Aorta (tissue), 5 donors: ENCODE measurements around the gene NLN. TPM values are rescaled to one million over a fixed set of nuclear protein-coding genes. Genes with fewer than 3 reads are reported as not detected.

ENCODE experiments used
- ATAC-seq: fragments of 200-7000 bp; cut with Tn5 transposase; one replicate; pipeline ENCODE4 v1.9.1; 2022; ENCODE audit warnings: moderate library complexity; ENCODE audit not compliant: low FRiP score
- DNase-seq, 2 donors: peaks; one replicate each; pipeline ENCODE4 v3.0.0-alpha.2; 2020
- H3K27ac ChIP-seq, 2 donors: one replicate each; pipeline ENCODE4 v1.5.1; 2013; ENCODE audit warnings: low read length in 2 of 2, mild to moderate bottlenecking in 2 of 2, moderate library complexity in 2 of 2, control low read depth in 1 of 2, inconsistent platforms in 1 of 2, low read depth in 1 of 2
- H3K27me3 ChIP-seq, 2 donors: one replicate each; pipeline ENCODE4 v1.6.1; 2013; ENCODE audit warnings: control low read depth in 1 of 2, low read length in 1 of 2, mild to moderate bottlenecking in 1 of 2, moderate library complexity in 1 of 2; ENCODE audit not compliant: insufficient read depth in 2 of 2, control insufficient read depth in 1 of 2
- H3K36me3 ChIP-seq, 2 donors: one replicate each; pipeline ENCODE4 v1.6.1; 2013; ENCODE audit warnings: control low read depth in 1 of 2, low read length in 1 of 2, mild to moderate bottlenecking in 1 of 2; ENCODE audit not compliant: insufficient read depth in 2 of 2, control insufficient read depth in 1 of 2
- H3K4me1 ChIP-seq, 2 donors: one replicate each; pipeline ENCODE4 v1.6.1; 2013; ENCODE audit warnings: low read length in 2 of 2, control low read depth in 1 of 2, mild to moderate bottlenecking in 1 of 2, moderate library complexity in 1 of 2; ENCODE audit not compliant: insufficient read depth in 2 of 2, control insufficient read depth in 1 of 2
- H3K4me3 ChIP-seq, 2 donors: one replicate each; pipeline ENCODE4 v1.5.1; 2013; ENCODE audit warnings: low read length in 2 of 2, control low read depth in 1 of 2, mild to moderate bottlenecking in 1 of 2
- H3K9me3 ChIP-seq: one replicate; pipeline ENCODE4 v1.6.1; 2013; ENCODE audit warnings: mild to moderate bottlenecking, low read length; ENCODE audit not compliant: control insufficient read depth
- WGBS, 2 donors: extraction: QIAGEN DNeasy Blood & Tissue Kit; methylation state at CpG; one replicate each; pipeline ENCODE4 v1.1.7; 2013; 5-methylcytosine and 5-hydroxymethylcytosine counted together
- intact Hi-C, 2 donors: fragments of 100-400 bp; cut with DNase I; formaldehyde crosslinking; loops; one replicate each; pipeline versions ENCODE4 v1.14.2 to v1.15.0; 2022
- polyA plus RNA-seq, 2 donors: library from polyadenylated mRNA; stranded (reverse); fragments of 200-250 nt; gene quantifications; one replicate each; pipeline ENCODE4 v1.2.3, GENCODE V29; 2013
- total RNA-seq, 2 donors: library from RNA; stranded (reverse); fragmentation: NEBNext Ultra II Directional; extraction: Animal tissue kit (Norgen Biotek cat#: 25700); gene quantifications; one replicate each; pipeline ENCODE4 v1.2.1, GENCODE V29; 2021
- donor health status: healthy with polysubstance abuse.
- donor health status: Bipolar disorder and iron deficiency.
- donor health status: DM: no; HTN: no; CAD: no.
- donor health status: DM: no; HTN: no; CAD: no.
- donor health status: DM: yes; HTN: yes; CAD: no.

NLN gene
- total and polyA plus RNA-seq, 4 donors, result 2.5 to 16.5 (median 10.5) TPM

DNA sequence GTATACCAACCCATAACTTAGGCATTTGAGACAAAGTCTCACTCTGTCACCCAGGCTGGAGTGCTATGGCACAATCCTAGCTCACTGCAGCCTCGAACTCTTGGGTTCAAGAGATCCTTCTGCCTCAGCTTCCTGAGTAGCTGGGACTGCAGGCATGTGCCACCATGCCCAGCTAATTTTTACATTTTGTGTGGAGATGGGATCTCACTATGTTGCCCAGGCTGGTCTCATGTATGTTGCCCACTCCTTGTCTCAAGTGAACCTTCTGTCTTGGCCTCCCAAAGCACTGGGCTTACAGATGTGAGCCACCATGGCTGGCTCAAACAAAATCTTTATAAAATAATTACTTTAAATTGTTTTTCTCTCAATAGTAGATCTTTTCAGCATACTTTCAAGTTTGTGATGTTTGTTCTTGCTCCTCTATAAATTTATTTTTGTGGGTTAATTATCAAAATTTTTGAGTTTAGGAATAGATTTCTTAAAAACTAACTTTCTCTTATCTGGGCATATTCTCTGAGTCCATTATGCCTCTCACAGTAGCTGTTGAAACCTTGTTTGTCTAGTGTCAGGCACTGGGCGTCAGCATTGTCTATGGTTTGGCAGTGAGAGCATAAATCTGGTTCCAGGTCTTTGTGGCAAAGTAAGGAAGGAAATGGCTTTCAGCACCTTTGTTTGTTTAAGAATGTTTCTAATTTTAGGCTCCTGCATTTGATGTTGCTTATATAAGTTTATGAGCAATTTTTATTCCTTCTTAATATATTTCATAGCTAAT is 38.7 kb downstream of the NLN start:
- Histone ChIP-seq H3K36me3 (no peaks in the 10 kb centered on the region), H3K4me3 (no peak overlapping the region), H3K27ac (no peak overlapping the region), H3K9me3 (no peaks in the 10 kb centered on the region), H3K4me1 (no peaks in the 10 kb centered on the region), H3K27me3 (no peaks in the 10 kb centered on the region)
- DNase-seq (no peak), ATAC-seq (no peak)
- 51 to 55% methylated on average over 2 of the region's 2 CpGs for WGBS, 2 donors
- intact Hi-C loops, result no loop called here

DNA sequence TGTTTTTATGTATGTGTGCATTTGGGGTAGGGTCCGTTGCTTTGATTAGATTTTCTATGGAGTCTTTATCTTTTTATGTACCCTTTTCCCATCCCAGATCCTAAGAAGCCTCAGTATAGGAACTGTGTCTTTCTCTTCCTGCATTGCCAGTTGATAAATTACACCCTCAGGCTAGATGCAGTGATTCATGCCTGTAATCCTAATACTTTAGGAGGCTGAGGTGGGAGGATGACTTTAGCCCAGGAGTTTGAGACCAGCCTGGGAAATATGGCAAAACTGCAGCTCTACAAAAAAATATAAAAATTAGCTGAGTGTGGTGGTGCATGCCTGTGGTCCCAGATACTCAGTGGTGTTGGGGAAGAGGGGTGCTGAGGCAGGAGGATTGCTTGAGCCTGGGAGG is 40.2 kb downstream of the NLN start:
- DNase-seq (no peak), ATAC-seq (no peak)
- Histone ChIP-seq H3K4me1 (no peaks in the 10 kb centered on the region), H3K4me3 (no peak overlapping the region), H3K36me3 (no peaks in the 10 kb centered on the region), H3K27me3 (no peaks in the 10 kb centered on the region), H3K27ac (no peak overlapping the region), H3K9me3 (no peaks in the 10 kb centered on the region)
- WGBS, 2 donors, result 89 to 92% methylated on average over 1 of the region's 1 CpG
- intact Hi-C loops, result no loop called here

DNA sequence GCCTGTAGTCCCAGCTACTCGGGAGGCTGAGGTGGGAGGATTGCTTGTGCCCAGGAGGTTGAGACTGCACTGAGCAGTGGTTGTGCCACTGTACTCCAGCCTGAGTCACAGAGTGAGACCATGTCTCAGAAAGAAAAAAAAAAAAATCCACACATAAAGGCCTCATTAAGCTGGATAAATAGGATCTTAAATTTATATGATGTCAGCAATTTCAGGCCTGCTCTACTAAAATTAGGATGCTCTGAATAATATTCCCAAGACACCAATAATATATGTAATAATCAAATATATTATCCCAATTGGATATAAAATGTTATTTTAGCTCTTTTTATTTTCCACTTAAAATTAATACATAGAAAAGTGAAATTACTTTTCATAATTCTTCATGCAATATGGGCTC is 43.6 kb downstream of the NLN start:
- DNase-seq, result no peak
- intact Hi-C loops, result no loop called here
- ATAC-seq, result no peak
- no peaks in the 10 kb centered on the region for H3K27me3 ChIP-seq
- WGBS, 2 donors, result 96 to 97% methylated on average over 1 of the region's 1 CpG
- no peak overlapping the region for H3K27ac ChIP-seq
- H3K36me3 ChIP-seq, result no peaks in the 10 kb centered on the region
- no peak overlapping the region for H3K4me3 ChIP-seq
- no peaks in the 10 kb centered on the region for H3K9me3 ChIP-seq
- peaks cover 2 to 4% of the 10 kb centered on the region in 2 donors for H3K4me1 ChIP-seq

DNA sequence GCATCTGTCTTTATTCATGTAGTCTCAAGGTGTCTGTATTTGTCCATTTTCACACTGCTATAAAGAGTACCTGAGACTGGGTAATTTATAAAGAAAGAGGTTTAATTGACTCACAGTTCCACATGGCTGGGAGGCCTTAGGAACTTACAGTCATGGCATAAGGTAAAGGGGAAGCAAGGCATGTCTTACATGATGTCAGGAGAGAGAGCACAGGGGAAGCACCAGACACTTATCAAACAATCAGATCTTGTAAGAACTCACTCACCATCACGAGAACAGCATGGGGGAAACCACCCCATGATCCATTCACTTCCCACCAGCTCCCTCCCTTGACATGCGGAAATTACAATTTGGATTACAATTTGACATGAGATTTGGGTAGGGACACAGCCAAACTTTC is 44.2 kb downstream of the NLN start:
- no peak for DNase-seq
- 92 to 95% methylated on average over 2 of the region's 2 CpGs for WGBS, 2 donors
- H3K36me3 ChIP-seq, result no peaks in the 10 kb centered on the region
- no peak for ATAC-seq
- intact Hi-C loops, result no loop called here
- no peak overlapping the region for H3K27ac ChIP-seq
- peaks cover 2 to 4% of the 10 kb centered on the region in 2 donors for H3K4me1 ChIP-seq
- H3K9me3 ChIP-seq, result no peaks in the 10 kb centered on the region
- no peak overlapping the region for H3K4me3 ChIP-seq
- H3K27me3 ChIP-seq, result no peaks in the 10 kb centered on the region

DNA sequence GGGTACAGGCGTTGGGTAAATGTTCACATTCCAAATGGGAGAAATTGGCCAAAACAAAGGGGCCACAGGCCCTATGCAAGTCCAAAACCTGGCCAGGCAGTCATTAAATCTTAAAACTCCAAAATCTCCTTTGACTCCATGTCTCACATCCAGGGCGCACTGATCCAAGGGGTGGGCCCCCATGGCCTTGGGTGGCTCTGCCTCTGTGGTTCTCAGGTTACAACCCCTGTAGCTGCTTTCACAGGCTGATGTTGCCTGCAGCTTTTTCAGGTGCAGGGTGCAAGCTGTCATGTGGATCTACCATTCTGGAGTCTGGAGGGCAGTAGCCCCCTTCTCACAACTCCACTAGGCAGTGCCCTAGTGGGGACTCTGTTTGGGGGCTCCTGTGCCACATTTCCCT is 44.8 kb downstream of the NLN start:
- ATAC-seq (no peak), DNase-seq (no peak)
- 94 to 98% methylated on average over 2 of the region's 2 CpGs for WGBS, 2 donors
- no peaks in the 10 kb centered on the region for H3K9me3 ChIP-seq
- no peaks in the 10 kb centered on the region for H3K27me3 ChIP-seq
- H3K27ac ChIP-seq, result no peak overlapping the region
- H3K4me1 ChIP-seq, result peaks cover 2 to 4% of the 10 kb centered on the region in 2 donors
- no peak overlapping the region for H3K4me3 ChIP-seq
- intact Hi-C loops, result no loop called here
- H3K36me3 ChIP-seq, result no peaks in the 10 kb centered on the region

DNA sequence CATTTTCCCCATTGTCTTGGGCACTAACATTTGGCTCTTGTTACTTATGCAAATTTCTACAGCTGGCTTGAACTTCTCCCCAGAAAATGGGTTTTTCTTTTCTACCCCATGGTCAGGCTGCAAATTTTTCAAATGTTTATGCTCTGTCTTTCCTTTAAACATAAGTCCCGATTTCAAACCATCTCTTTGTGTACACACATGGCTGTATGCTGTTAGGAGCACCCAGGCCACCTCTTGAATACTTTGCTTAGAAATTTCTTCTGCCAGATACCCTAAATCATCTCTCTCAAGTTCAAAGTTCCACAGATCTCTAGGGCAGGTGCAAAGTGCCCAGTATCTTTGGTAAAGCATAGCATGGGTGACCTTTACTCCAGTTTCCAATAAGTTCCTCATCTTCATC is 45.6 kb downstream of the NLN start:
- Histone ChIP-seq H3K4me1 (peaks cover 2 to 4% of the 10 kb centered on the region in 2 donors), H3K4me3 (no peak overlapping the region), H3K27me3 (no peaks in the 10 kb centered on the region), H3K36me3 (no peaks in the 10 kb centered on the region), H3K27ac (no peak overlapping the region), H3K9me3 (no peaks in the 10 kb centered on the region)
- DNase-seq (no peak), ATAC-seq (no peak)
- WGBS, 2 donors, result 86 to 99% methylated on average over 1 of the region's 1 CpG
- intact Hi-C loops, result no loop called here

DNA sequence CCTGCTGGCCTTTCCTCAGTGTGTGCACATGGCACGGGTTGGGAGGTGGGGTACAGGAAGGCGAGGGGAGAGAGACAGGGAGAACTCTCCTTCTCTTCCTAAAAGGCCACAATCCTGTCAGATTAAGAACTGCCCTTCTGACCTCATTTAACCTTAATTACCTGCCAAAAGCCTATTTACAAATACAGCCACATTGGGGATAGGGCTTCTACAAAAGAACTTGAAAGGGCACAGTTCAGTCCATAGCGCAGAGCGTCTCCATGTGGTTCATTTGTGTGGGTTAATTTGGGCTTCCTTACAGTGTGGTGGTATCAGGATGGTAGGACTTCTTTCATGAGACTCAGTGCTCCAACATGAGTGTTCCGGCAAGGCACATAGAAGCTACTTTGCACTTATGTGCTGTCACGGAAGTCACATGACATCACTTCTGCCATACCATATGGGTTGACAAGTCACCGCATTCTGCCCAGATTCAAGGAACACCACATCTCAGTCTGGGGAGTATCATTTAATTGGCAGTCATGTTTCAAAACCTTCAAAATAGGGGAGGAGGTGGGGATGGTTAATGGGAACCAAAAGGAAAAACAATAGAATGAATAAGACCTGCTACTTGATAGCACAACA is 46.8 kb downstream of the NLN start:
- peak overlapping the region in 1 of 2 donors; percentile 25 for H3K27ac ChIP-seq
- WGBS, 2 donors, result 98 to 99% methylated on average over 7 of the region's 7 CpGs
- H3K4me1 ChIP-seq, result peaks cover 2 to 4% of the 10 kb centered on the region in 2 donors
- H3K36me3 ChIP-seq, result no peaks in the 10 kb centered on the region
- DNase-seq (no peak), ATAC-seq (no peak)
- no peak overlapping the region for H3K4me3 ChIP-seq
- intact Hi-C loops, result no loop called here
- no peaks in the 10 kb centered on the region for H3K9me3 ChIP-seq
- H3K27me3 ChIP-seq, result no peaks in the 10 kb centered on the region

DNA sequence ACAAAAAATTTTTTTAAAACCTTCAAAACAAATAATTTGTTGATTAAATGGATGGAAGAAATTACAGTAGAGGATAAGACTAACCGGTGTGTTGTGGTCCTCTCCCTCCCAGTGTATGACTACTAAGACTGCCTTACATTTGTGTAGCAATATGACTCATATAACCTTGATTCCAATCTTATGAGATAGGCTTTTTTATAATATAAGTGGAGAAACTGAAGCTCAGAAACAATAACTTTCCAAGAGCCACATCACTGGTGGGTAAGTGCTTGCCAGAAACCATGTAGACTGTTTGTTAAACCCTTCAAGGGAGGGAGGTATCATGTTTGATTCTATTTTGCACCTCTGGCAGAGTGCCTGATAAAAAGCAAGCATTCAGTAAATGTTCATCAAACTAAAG is 47.5 kb downstream of the NLN start:
- Histone ChIP-seq H3K4me1 (peaks cover 2 to 4% of the 10 kb centered on the region in 2 donors), H3K36me3 (no peaks in the 10 kb centered on the region), H3K27me3 (no peaks in the 10 kb centered on the region), H3K27ac (no peak overlapping the region), H3K9me3 (no peaks in the 10 kb centered on the region), H3K4me3 (no peak overlapping the region)
- intact Hi-C loops, result no loop called here
- ATAC-seq, result no peak
- WGBS, 2 donors, result 9 to 27% methylated on average over 1 of the region's 1 CpG
- no peak for DNase-seq

DNA sequence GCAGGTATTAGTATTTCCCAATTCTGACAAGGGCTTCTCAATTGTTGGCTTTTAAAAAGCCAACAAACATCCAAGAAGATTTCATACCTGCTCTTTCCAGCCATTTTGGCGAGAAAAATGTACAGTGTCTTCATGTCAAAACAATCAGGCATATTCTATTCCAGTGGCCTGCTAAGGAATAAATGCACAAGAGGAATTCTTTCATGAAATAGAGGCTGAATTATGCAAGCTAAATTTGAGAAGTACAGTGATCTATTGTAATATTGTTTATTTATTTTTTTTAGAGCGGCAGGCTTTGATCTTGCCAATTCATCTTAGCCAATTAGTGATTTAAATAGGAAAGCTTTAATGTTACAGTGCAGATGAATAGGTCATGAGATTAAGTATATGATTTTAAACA is 49.3 kb downstream of the NLN start:
- H3K4me3 ChIP-seq, result no peak overlapping the region
- 92 to 95% methylated on average over 2 of the region's 2 CpGs for WGBS, 2 donors
- ATAC-seq (no peak), DNase-seq (no peak)
- peaks cover 2 to 4% of the 10 kb centered on the region in 2 donors for H3K4me1 ChIP-seq
- no peaks in the 10 kb centered on the region for H3K27me3 ChIP-seq
- intact Hi-C loops, result no loop called here
- H3K9me3 ChIP-seq, result no peaks in the 10 kb centered on the region
- H3K27ac ChIP-seq, result no peak overlapping the region
- no peaks in the 10 kb centered on the region for H3K36me3 ChIP-seq
